Heart right ventricle (tissue), 16 donors: ENCODE data around the gene FCHSD2. TPM values are rescaled to one million over a fixed set of nuclear protein-coding genes. Genes with fewer than 3 reads are reported as not detected.

Experiments used
- ATAC-seq, 8 donors: fragments of 200-7000 bp; cut with Tn5 transposase; one replicate each; pipeline ENCODE4 v1.9.1; 2020; ENCODE audit warnings: mild to moderate bottlenecking in 8 of 8, moderate library complexity in 8 of 8, moderate number of reproducible peaks in 1 of 8
- DNase-seq, 2 donors: peaks; one replicate each; pipeline ENCODE4 v3.0.0-alpha.2; 2020
- H3K27ac ChIP-seq, 10 donors: fragments of 200-600 bp; sonication (generic) in 2 of 10; one replicate each; pipeline versions ENCODE4 v1.5.0 to v1.8.0; 2020 to 2022; ENCODE audit warnings: mild to moderate bottlenecking in 3 of 10
- H3K27me3 ChIP-seq, 7 donors: fragments of 200-600 bp; one replicate each; pipeline ENCODE4 v1.8.0; 2021 to 2022; ENCODE audit warnings: mild to moderate bottlenecking in 2 of 7
- H3K36me3 ChIP-seq, 9 donors: fragments of 200-600 bp; sonication (generic) in 1 of 9; one replicate each; pipeline versions ENCODE4 v1.5.0 to v1.8.0; 2020 to 2022; ENCODE audit warnings: mild to moderate bottlenecking in 2 of 9
- H3K4me1 ChIP-seq, 9 donors: fragments of 200-600 bp; sonication (generic) in 1 of 9; one replicate each; pipeline versions ENCODE4 v1.5.0 to v1.8.0; 2020 to 2022; ENCODE audit warnings: mild to moderate bottlenecking in 4 of 9
- H3K4me3 ChIP-seq, 10 donors: fragments of 200-600 bp; sonication (generic) in 2 of 10; one replicate each; pipeline versions ENCODE4 v1.5.0 to v1.8.0; 2020 to 2022; ENCODE audit warnings: mild to moderate bottlenecking in 7 of 10, moderate library complexity in 2 of 10
- H3K9me3 ChIP-seq, 11 donors: fragments of 200-600 bp in 10 of 11; sonication (generic) in 2 of 11; one replicate each; pipeline versions ENCODE4 v1.5.0 to v1.8.0; 2013 to 2022; ENCODE audit warnings: mild to moderate bottlenecking in 2 of 11, control low read depth in 1 of 11, moderate library complexity in 1 of 11
- CTCF ChIP-seq, 9 donors: fragments of 200-600 bp; sonication (generic) in 2 of 9; IDR thresholded peaks; one replicate each; pipeline versions ENCODE4 v1.5.0 to v1.8.0; 2021 to 2022; ENCODE audit warnings: antibody characterized with exemption in 9 of 9, mild to moderate bottlenecking in 5 of 9, moderate library complexity in 1 of 9
- WGBS, 2 donors: extraction: QIAGEN DNeasy Blood & Tissue Kit; methylation state at CpG; one replicate each; pipeline ENCODE4 v1.1.7; 2013; ENCODE audit warnings: inconsistent platforms in 1 of 2; 5-methylcytosine and 5-hydroxymethylcytosine counted together
- intact Hi-C, 10 donors: fragments of 100-400 bp; cut with DNase I; formaldehyde crosslinking; loops; one replicate each; pipeline versions ENCODE4 v1.11.1 to v1.14.2; 2022
- polyA plus RNA-seq, 2 donors: library from polyadenylated mRNA; stranded (reverse); fragments of 200-250 nt; gene quantifications; one replicate each; pipeline ENCODE4 v1.2.3, GENCODE V29; 2013
- total RNA-seq, 10 donors: library from RNA; stranded (reverse); fragmentation: NEBNext Ultra II Directional in 3 of 10; extraction: Animal tissue kit (Norgen Biotek cat#: 25700) in 3 of 10; gene quantifications; one replicate each; pipeline versions ENCODE4 v1.2.1 to v1.2.4, GENCODE V29; 2021 to 2023
- donor health status: Arrhythmogenic right ventricular cardiomyopathy.
- donor health status: ischemic (EF 13 %, LVEDD 7.1; RV severe dilation, severe dysfunction).
- donor health status: healthy with polysubstance abuse.
- donor health status: DM: no; HTN: yes; CAD: no.
- donor health status: DM: no; HTN: no; CAD: no.
- donor health status: ischemic (EF 25% LVEDD 6.9; RV normal size, moderate dysfunction).
- donor health status: ischemic (EF 25% LVEDD 5.7; RV mildly dilated, moderate dysfunction).
- donor health status: healthy.
- donor health status: DM: yes; HTN: yes; CAD: no.
- donor health status: Ischemic cardiomyopathy.
- donor health status: ischemic (EF 35%, LVEDD 5.7; RV mildly dilated, moderate dysfunction).
- donor health status: nonischemic (EF 11% LVEDD 7.7; RV severe dilation, severe dysfunction).
- donor health status: DM: yes; HTN: yes; CAD: no.
- donor health status: PGD.
- donor health status: ischemic (EF 29% LVEDD 5.4; RV normal size, mild dysfunction).
- donor health status: nonischemic (EF 23%, LVEDD 6.1; RV moderate dilation, normal function).

FCHSD2 gene
- total and polyA plus RNA-seq, 12 donors = 16.1 to 48.4 (median 37.5) TPM

- peak overlapping the region in 9 of 10 donors; percentile 35 to 81 (median 70) for H3K27ac ChIP-seq
- intact Hi-C loops = no loop called here
- peak in 7 of 9 donors; percentile 14 to 54 (median 31) for TF ChIP-seq CTCF (IDR thresholded peaks at IDR 0.05)
These were observed 320.0 kb downstream of the FCHSD2 start for GRCh38 chr11:72821920-72822799.

GRCh38 chr11:72821221-72821919 is 320.7 kb downstream of the FCHSD2 start:
- ATAC-seq = peak in 4 of 8 donors; percentile 2 to 27 (median 4)

More at GRCh38 chr11:72821920-72822799, 320.0 kb downstream of the FCHSD2 start:
- DNase-seq (peak; percentile 88 to 93), ATAC-seq (peak; percentile 80 to 89 (median 84))
- H3K9me3 ChIP-seq = no peaks in the 10 kb centered on the region
- WGBS, 2 donors = 9 to 11% methylated on average over 80 to 82 of the region's 82 CpGs
- H3K27me3 ChIP-seq = no peaks in the 10 kb centered on the region
- H3K4me3 ChIP-seq = peak overlapping the region; percentile 27 to 68 (median 57)
- H3K4me1 ChIP-seq = peaks cover 8 to 19% (median 11%) of the 10 kb centered on the region in 9 donors
- H3K36me3 ChIP-seq = peaks cover 0 to 91% (median 0%) of the 10 kb centered on the region in 9 donors

GRCh38 chr11:72820439-72821139 is 321.5 kb downstream of the FCHSD2 start:
- 90 to 96% methylated on average over 15 of the region's 15 CpGs for WGBS, 2 donors
- peaks cover 8 to 30% (median 22%) of the 10 kb centered on the region in 9 donors for H3K4me1 ChIP-seq
- no peak for DNase-seq
- intact Hi-C loops = no loop called here
- H3K27me3 ChIP-seq = no peaks in the 10 kb centered on the region
- H3K4me3 ChIP-seq = no peak overlapping the region
- ATAC-seq = no peak
- no peak overlapping the region for H3K27ac ChIP-seq
- H3K9me3 ChIP-seq = no peaks in the 10 kb centered on the region
- no peak for TF ChIP-seq CTCF (IDR thresholded peaks at IDR 0.05)
- H3K36me3 ChIP-seq = peaks cover 0 to 85% (median 0%) of the 10 kb centered on the region in 9 donors

More at GRCh38 chr11:72821221-72821919, 320.7 kb downstream of the FCHSD2 start:
- H3K27ac ChIP-seq = peak overlapping the region in 9 of 10 donors; percentile 24 to 81 (median 70)
- intact Hi-C loops = no loop called here
- H3K4me1 ChIP-seq = peaks cover 8 to 23% (median 14%) of the 10 kb centered on the region in 9 donors
- 34 to 46% methylated on average over 50 of the region's 50 CpGs for whole genome bisulfite sequencing, 2 donors
- no peak for DNase-seq
- H3K36me3 ChIP-seq = peaks cover 0 to 91% (median 0%) of the 10 kb centered on the region in 9 donors
- peak overlapping the region; percentile 27 to 68 (median 57) for H3K4me3 ChIP-seq
- no peaks in the 10 kb centered on the region for H3K9me3 ChIP-seq
- no peaks in the 10 kb centered on the region for H3K27me3 ChIP-seq
- TF ChIP-seq CTCF (IDR thresholded peaks at IDR 0.05) = no peak
